HepG2 (cell line): ENCODE data around the gene SNRNP35. TPM values are rescaled to one million over a fixed set of nuclear protein-coding genes. Genes with fewer than 3 reads are reported as not detected.

Experiments used
- ATAD3A ChIP-seq: sonication (generic); formaldehyde crosslinking; IDR thresholded peaks from 2 replicates; pipeline ENCODE4 v1.4.0; 2020; ENCODE audit warnings: missing genetic modification reagents
- CEBPG ChIP-seq: IDR thresholded peaks from 2 replicates; pipeline ENCODE4 v1.6.1; 2016
- CREB3 ChIP-seq: sonication (generic); formaldehyde crosslinking; IDR thresholded peaks from 2 replicates; pipeline ENCODE4 v1.5.0; 2020; ENCODE audit warnings: missing genetic modification reagents
- GATA4 ChIP-seq: sonication (generic); IDR thresholded peaks from 2 replicates; pipeline ENCODE4 v1.6.1; 2016; ENCODE audit warnings: antibody characterized with exemption, low read depth, borderline replicate concordance
- IKZF4 ChIP-seq: sonication (generic); formaldehyde crosslinking; IDR thresholded peaks from 2 replicates; pipeline ENCODE4 v1.5.1; 2020; ENCODE audit warnings: borderline replicate concordance, mild to moderate bottlenecking, low read depth, missing genetic modification reagents; ENCODE audit errors: not compliant biosample characterization
- KAT2B ChIP-seq: fragments of 150-350 bp; IDR thresholded peaks from 2 replicates; pipeline ENCODE4 v1.6.1; 2014; ENCODE audit warnings: low read depth, low read length, borderline replicate concordance
- MIER3 ChIP-seq: IDR thresholded peaks from 2 replicates; pipeline ENCODE4 v1.6.1; 2016; ENCODE audit warnings: missing compliant biosample characterization, borderline replicate concordance
- MLXIP ChIP-seq: sonication (generic); formaldehyde crosslinking; IDR thresholded peaks from 2 replicates; pipeline ENCODE4 v1.9.0; 2021; ENCODE audit warnings: missing genetic modification reagents, borderline replicate concordance
- PHF20 ChIP-seq: sonication (generic); formaldehyde crosslinking; IDR thresholded peaks from 2 replicates; pipeline ENCODE4 v1.5.0; 2020; ENCODE audit warnings: mild to moderate bottlenecking, missing genetic modification reagents
- RXRB ChIP-seq: IDR thresholded peaks from 2 replicates; pipeline ENCODE4 v1.6.1; 2016; ENCODE audit warnings: borderline replicate concordance, missing genetic modification reagents, missing compliant biosample characterization
- SOX6 ChIP-seq, 2 experiments: fragments of 450-650 bp in 1 of 2; sonication (generic) in 1 of 2; formaldehyde crosslinking in 1 of 2; IDR thresholded peaks; 2 replicates each; pipeline versions ENCODE4 v1.4.0 to v1.6.1; 2017 to 2020; ENCODE audit warnings: antibody characterized with exemption in 1 of 2, mild to moderate bottlenecking in 1 of 2, missing genetic modification reagents in 1 of 2
- TOPORS ChIP-seq: sonication (generic); formaldehyde crosslinking; IDR thresholded peaks from 2 replicates; pipeline ENCODE4 v1.8.0; 2023; ENCODE audit warnings: mild to moderate bottlenecking, missing genetic modification reagents
- ZNF335 ChIP-seq: sonication (generic); formaldehyde crosslinking; IDR thresholded peaks from 2 replicates; pipeline ENCODE4 v1.4.0; 2020; ENCODE audit warnings: missing genetic modification reagents
- ZNF552 ChIP-seq: sonication (generic); formaldehyde crosslinking; IDR thresholded peaks from 2 replicates; pipeline ENCODE4 v1.9.0; 2022; ENCODE audit warnings: missing genetic modification reagents, mild to moderate bottlenecking, borderline replicate concordance
- ZNF564 ChIP-seq: sonication (generic); formaldehyde crosslinking; IDR thresholded peaks from 2 replicates; pipeline ENCODE4 v1.8.1; 2023; ENCODE audit warnings: mild to moderate bottlenecking, missing genetic modification reagents
- ZNF766 ChIP-seq: sonication (generic); formaldehyde crosslinking; IDR thresholded peaks from 2 replicates; pipeline ENCODE4 v1.5.0; 2020; ENCODE audit warnings: missing genetic modification reagents, borderline replicate concordance
- polyA plus RNA-seq, 8 experiments: library from polyadenylated mRNA; depleted of rRNA in 3 of 8; stranded (reverse) in 7 of 8; unstranded in 1 of 8; fragments of >200 nt; fragmentation: Illumina TruSeq in 4 of 8; extraction: Trizol in 4 of 8; gene quantifications; 2 replicates each; pipeline versions ENCODE4 v1.2.1 to v1.2.3, GENCODE V29; 2011 to 2016; ENCODE audit warnings: low read depth in 4 of 8, missing spikeins in 1 of 8, mixed read lengths in 1 of 8; ENCODE audit not compliant: insufficient read depth in 1 of 8
- total RNA-seq, 5 experiments: library from RNA; depleted of rRNA; stranded (reverse); fragments of >200 nt; fragmentation: Illumina TruSeq; extraction: Trizol; gene quantifications; 2 replicates each; pipeline ENCODE4 v1.2.3, GENCODE V29; 2016; ENCODE audit warnings: low read depth in 1 of 5
- TF ChIP-seq, protein P1 (sequence below): sonication (generic); formaldehyde crosslinking; IDR thresholded peaks from 2 replicates; pipeline ENCODE4 v1.8.1; 2023; ENCODE audit warnings: mild to moderate bottlenecking, moderate library complexity, missing genetic modification reagents
- TF ChIP-seq, protein P2 (sequence below): sonication (generic); formaldehyde crosslinking; IDR thresholded peaks from 2 replicates; pipeline ENCODE4 v1.4.0; 2020; ENCODE audit warnings: mild to moderate bottlenecking, missing genetic modification reagents, borderline replicate concordance

The SNRNP35 gene
- total and polyA plus RNA-seq, 2 of the 13 experiments (the other 11 are each of a cell fraction or from before 2014, with no cell fraction given): 11.3 to 22.6 TPM

DNA sequence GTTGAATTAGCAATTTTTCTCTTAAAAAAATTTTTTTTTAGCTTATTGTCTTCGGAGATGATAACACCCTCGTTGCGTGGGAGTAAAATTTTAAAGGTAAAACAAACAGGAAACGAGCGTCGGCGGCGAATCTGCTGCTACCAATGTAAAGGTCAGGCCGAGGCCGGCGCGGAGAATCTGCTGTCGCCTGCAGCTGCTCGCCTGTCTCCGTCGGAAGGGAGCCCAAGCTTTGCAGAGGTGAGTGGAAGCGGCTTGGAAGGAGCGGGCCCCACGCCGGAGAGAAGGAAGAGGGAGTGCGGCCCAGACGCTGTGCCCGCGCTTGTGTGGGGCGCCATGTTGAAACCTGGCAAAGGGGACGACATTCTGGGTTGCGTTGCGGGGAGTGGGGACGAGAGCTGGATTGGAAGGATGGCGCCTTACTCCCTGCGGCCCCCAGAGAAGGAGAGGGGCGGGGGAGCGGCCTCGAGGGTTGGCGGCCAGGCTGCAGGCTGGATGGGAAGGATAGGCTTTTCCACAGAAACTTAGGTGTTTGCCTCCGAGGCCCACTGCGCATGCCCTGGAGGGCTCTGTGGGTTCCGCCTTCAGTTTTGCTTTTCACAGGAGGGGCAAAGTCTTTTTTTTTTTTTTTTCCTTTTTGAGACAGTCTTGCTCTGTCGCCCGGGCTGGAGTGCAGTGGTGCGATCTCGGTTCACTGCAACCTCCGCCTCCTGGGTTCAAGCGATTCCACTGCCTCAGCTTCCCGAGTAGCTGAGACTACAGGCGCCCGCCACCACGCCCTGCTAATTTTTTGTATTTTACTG lies at the start of gene SNRNP35 (continued):
- no peak for TF ChIP-seq MLXIP (CRISPR knock-in tag)
- peak; percentile 62 for TF ChIP-seq IKZF4 (CRISPR knock-in tag)
- TF ChIP-seq MIER3 (CRISPR knock-in tag): peak; percentile 61; the same call in 1 of the 2 replicates
- TF ChIP-seq KAT2B: no peak
- 0 out of 2 replicates have a peak, but pooled peaks have one; percentile 63 for TF ChIP-seq ZNF766
- peak; percentile 9; the same call in 1 of the 2 replicates for TF ChIP-seq CEBPG
- peak; percentile 45; the same call in 1 of the 2 replicates for TF ChIP-seq ZNF335
- TF ChIP-seq ZNF564 (CRISPR knock-in tag): peak; percentile 82; the same call in 1 of the 2 replicates
- TF ChIP-seq ATAD3A (CRISPR knock-in tag): 0 out of 2 replicates have a peak, but pooled peaks have one; percentile 41
- peak; percentile 48; the same call in 1 of the 2 replicates for TF ChIP-seq RXRB (CRISPR knock-in tag)
- TF ChIP-seq CREB3 (CRISPR knock-in tag): no peak
- peak; percentile 17; the same call in 1 of the 2 replicates for TF ChIP-seq ZNF552 (CRISPR knock-in tag)
- TF ChIP-seq GATA4: peak; percentile 43; the same call in 1 of the 2 replicates
- TF ChIP-seq, protein P1, sequence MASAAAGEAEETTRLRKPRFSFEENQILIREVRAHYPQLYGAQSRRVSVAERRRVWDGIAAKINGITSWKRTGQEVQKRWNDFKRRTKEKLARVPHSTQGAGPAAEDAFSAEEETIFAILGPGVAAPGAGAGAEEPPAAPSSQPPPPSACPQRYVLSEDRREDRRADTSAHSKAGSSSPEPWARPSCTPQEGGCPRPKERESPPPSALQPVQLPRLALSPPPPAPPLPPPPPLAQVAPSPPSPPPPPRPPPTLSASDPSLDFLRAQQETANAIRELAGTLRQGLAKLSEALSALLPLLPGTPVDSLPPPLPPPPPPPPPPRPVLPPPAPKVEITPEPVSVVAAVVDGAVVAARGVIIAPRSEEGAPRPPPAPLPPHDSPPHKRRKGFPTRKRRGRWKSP (CRISPR knock-in tag): peak; percentile 70; the same call in 1 of the 2 replicates
- TF ChIP-seq, protein P2, sequence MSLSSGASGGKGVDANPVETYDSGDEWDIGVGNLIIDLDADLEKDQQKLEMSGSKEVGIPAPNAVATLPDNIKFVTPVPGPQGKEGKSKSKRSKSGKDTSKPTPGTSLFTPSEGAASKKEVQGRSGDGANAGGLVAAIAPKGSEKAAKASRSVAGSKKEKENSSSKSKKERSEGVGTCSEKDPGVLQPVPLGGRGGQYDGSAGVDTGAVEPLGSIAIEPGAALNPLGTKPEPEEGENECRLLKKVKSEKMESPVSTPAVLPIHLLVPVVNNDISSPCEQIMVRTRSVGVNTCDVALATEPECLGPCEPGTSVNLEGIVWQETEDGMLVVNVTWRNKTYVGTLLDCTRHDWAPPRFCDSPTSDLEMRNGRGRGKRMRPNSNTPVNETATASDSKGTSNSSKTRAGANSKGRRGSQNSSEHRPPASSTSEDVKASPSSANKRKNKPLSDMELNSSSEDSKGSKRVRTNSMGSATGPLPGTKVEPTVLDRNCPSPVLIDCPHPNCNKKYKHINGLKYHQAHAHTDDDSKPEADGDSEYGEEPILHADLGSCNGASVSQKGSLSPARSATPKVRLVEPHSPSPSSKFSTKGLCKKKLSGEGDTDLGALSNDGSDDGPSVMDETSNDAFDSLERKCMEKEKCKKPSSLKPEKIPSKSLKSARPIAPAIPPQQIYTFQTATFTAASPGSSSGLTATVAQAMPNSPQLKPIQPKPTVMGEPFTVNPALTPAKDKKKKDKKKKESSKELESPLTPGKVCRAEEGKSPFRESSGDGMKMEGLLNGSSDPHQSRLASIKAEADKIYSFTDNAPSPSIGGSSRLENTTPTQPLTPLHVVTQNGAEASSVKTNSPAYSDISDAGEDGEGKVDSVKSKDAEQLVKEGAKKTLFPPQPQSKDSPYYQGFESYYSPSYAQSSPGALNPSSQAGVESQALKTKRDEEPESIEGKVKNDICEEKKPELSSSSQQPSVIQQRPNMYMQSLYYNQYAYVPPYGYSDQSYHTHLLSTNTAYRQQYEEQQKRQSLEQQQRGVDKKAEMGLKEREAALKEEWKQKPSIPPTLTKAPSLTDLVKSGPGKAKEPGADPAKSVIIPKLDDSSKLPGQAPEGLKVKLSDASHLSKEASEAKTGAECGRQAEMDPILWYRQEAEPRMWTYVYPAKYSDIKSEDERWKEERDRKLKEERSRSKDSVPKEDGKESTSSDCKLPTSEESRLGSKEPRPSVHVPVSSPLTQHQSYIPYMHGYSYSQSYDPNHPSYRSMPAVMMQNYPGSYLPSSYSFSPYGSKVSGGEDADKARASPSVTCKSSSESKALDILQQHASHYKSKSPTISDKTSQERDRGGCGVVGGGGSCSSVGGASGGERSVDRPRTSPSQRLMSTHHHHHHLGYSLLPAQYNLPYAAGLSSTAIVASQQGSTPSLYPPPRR: no peak
- peak; percentile 88 for TF ChIP-seq PHF20 (CRISPR knock-in tag)
- TF ChIP-seq TOPORS (CRISPR knock-in tag): peak; percentile 61
- no peak for TF ChIP-seq SOX6 (IDR thresholded peaks at IDR 0.05)
- TF ChIP-seq SOX6 (CRISPR knock-in tag; IDR thresholded peaks at IDR 0.05): peak; percentile 47; the same call in 1 of the 2 replicates
